AG04450 (cell line): ENCODE measurements around the gene ARL15. TPM values are rescaled to one million over a fixed set of nuclear protein-coding genes. Genes with fewer than 3 reads are reported as not detected.

Experiments
- CTCF ChIA-PET: fragments of 300-600, 350-600 bp; formaldehyde crosslinking; extraction: SDS; loops from one replicate; lab custom pipeline; 2022; ENCODE audit warnings: antibody characterized with exemption, inconsistent platforms; lab: Charles Lee
- POLR2A ChIA-PET: fragments of 350-600 bp; formaldehyde crosslinking; extraction: SDS; loops from one replicate; lab custom pipeline; 2021; ENCODE audit warnings: antibody characterized with exemption, inconsistent platforms; lab: Yijun Ruan, JAX
- DNase-seq: peaks from one replicate; pipeline ENCODE4 v3.0.0-alpha.2; 2011; ENCODE audit warnings: low read depth, low spot score
- H3K27ac ChIP-seq: one replicate; pipeline ENCODE4 v1.5.1; 2012; ENCODE audit warnings: low read depth, low read length, control low read depth
- H3K27me3 ChIP-seq: one replicate; pipeline ENCODE4 v1.6.0; 2012; ENCODE audit warnings: low read length; ENCODE audit not compliant: control insufficient read depth, insufficient read depth
- H3K4me3 ChIP-seq: 2 replicates; pipeline ENCODE4 v1.5.1; 2011; ENCODE audit warnings: mild to moderate bottlenecking, low read depth, low read length, control low read depth
- H3K9me3 ChIP-seq: 2 replicates; pipeline ENCODE4 v1.5.1; 2012; ENCODE audit warnings: low read length; ENCODE audit not compliant: control insufficient read depth, insufficient read depth
- polyA plus RNA-seq: library from polyadenylated mRNA; depleted of rRNA; stranded (reverse); fragments of >200 nt; gene quantifications from 2 replicates; pipeline ENCODE4 v1.2.3, GENCODE V29; 2011
- TF ChIP-seq, protein P1 (sequence below): IDR thresholded peaks from 2 replicates; pipeline ENCODE4 v1.5.1; 2011; ENCODE audit warnings: low read depth, low read length, control low read depth, inconsistent platforms

The ARL15 gene
- polyA plus RNA-seq, 1 experiment: 16.0 TPM

DNA sequence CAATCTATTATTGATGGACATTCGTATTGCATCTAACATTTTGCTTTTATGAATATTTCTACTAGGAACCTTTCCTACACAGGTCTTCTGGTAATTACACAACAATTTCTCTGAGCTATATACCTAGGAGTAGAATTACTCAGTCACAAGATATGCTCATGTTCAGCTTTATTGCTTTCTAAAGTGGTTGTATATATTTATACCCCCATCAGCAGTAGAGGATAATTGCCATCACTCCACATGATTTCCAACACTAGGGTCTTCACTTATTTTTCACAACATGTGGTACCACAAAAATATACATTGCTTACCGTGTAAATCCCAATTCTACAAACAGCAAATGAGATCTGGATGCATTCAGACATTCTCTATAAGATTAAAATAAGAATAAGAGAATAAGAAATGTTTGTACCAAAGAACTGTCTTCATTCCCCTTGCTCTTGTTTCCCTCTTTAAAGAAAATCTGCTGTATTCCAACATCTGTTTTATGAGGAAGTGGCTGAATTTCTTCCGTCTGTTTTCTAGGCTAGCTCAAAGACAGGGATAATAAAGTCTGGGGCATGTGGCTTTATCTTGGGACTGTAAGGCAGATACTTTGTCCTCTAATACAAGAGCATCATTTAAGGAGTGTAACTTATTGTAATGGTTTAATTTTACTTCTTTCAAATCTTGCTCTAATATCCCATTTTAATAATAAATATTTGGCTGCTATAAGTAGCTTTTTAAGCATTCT, 28.2 kb downstream of the ARL15 start:
- no peak overlapping the region for H3K4me3 ChIP-seq
- CTCF ChIA-PET: interaction anchor here (1.3 kb wide), 1 partner anchor 38 kb away, joined by 4 read pairs; no protein-coding TSS in a partner anchor
- H3K9me3 ChIP-seq: peaks cover 4% of the 10 kb centered on the region; the same call in 1 of the 2 replicates
- TF ChIP-seq, protein P1, sequence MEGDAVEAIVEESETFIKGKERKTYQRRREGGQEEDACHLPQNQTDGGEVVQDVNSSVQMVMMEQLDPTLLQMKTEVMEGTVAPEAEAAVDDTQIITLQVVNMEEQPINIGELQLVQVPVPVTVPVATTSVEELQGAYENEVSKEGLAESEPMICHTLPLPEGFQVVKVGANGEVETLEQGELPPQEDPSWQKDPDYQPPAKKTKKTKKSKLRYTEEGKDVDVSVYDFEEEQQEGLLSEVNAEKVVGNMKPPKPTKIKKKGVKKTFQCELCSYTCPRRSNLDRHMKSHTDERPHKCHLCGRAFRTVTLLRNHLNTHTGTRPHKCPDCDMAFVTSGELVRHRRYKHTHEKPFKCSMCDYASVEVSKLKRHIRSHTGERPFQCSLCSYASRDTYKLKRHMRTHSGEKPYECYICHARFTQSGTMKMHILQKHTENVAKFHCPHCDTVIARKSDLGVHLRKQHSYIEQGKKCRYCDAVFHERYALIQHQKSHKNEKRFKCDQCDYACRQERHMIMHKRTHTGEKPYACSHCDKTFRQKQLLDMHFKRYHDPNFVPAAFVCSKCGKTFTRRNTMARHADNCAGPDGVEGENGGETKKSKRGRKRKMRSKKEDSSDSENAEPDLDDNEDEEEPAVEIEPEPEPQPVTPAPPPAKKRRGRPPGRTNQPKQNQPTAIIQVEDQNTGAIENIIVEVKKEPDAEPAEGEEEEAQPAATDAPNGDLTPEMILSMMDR: no peak
- POLR2A ChIA-PET: interaction anchor here (0.6 kb wide), 1 partner anchor 199 kb away, joined by 4 read pairs; no protein-coding TSS in a partner anchor
- H3K27ac ChIP-seq: no peak overlapping the region
- no peak for DNase-seq
- no peaks in the 10 kb centered on the region for H3K27me3 ChIP-seq

DNA sequence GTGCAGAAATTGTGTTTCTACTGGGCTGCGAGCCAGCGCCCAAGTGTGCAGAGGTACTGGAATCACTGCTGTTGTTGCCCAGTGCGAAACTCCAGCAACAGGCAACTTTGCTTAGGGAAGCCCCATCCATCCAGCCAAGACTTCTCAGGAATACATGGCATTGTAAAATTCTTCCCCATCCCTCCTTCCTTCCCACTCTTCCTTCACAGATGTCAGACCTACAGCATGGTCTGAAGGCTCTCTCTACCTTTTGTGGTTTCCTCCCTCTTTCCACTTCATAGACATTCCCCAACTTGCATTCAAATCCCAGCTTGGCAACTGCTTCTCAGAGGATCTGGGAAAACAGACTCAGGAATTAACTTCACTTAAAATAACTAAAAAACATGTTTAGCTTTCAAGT, 30.4 kb downstream of the ARL15 start:
- CTCF ChIA-PET: no interaction called here
- H3K4me3 ChIP-seq: no peak overlapping the region
- no peaks in the 10 kb centered on the region for H3K9me3 ChIP-seq
- TF ChIP-seq, protein P1: no peak
- no peak for DNase-seq
- H3K27me3 ChIP-seq: no peaks in the 10 kb centered on the region
- H3K27ac ChIP-seq: no peak overlapping the region
- POLR2A ChIA-PET: interaction anchor here (1.2 kb wide), 1 partner anchor 29 kb away, joined by 3 read pairs; no protein-coding TSS in a partner anchor

DNA sequence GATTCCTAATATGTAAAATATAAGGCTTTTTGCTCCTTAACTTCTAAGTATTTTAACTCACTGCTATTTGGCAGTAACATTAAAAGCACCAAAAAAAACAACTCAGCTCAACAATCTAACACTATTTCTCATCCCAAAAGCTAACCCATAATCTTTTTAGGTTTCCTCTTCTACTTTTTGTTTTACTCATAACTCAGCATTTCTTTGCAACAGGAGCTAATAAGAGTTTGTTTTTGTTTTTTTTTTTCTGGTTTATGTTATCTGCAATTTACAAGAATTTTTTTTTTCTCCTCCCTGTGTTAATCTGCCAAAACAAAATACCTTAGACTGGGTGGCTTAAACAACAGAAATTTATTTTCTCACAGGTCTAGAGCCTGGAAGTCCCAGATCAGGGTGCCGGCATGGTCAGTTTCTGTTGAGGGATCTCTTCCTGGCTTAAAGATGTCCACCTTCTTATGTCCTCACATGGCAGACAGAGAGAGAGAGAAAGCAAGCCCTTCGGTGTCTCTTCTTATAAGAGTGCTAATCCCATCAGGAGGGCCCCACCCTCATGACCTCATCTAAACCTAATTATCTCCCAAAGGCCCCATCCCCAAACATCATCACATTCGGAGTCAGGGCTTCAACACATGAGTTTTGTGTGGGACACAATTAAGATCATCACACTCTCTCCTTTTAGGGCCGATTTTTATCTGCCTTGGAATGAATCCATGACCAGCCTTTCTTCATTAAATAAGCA, 31.2 kb downstream of the ARL15 start:
- TF ChIP-seq, protein P1: no peak
- Histone ChIP-seq H3K9me3 (no peaks in the 10 kb centered on the region), H3K27ac (no peak overlapping the region), H3K27me3 (no peaks in the 10 kb centered on the region), H3K4me3 (no peak overlapping the region)
- ChIA-PET POLR2A (interaction anchor here (1.2 kb wide), 1 partner anchor 30 kb away, joined by 3 read pairs; no protein-coding TSS in a partner anchor), CTCF (no interaction called here)
- no peak for DNase-seq

DNA sequence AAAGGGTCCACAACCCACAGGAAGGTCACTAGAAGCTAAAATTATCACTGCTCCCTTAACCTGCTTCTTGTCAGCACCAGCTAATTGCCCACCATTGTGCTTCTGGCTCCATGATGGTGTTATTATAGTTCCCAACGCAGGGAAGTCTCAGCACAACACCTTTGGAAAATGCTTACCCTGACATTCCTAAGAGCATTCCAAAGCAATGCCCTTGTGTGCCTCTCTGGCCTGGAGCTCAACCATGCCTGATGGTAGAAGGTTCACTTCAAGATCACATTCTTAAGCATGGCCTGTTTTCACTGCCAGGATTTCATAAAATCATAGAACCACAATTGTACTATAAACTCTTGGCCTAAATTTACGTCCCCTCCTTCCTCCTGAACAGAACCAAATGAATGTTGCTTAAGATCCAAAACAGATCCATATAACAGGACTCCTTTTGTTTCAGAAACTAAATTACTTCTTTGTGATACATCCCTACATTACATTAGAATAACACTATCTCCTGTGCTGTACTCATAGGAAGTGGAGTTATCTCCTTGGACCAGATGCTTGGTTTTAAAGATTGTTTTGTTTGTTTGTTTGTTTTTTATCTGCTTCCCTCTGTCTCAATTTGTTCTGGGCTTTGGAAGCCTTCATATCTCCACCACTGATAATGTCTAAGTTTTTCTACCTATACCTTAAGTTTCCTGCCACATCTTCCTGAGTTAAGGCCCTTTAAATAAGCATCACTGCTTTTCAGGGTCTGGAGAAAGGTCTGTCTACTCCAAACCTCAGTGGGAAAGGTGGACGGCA, 32.1 kb downstream of the ARL15 start:
- no peak for DNase-seq
- CTCF ChIA-PET: interaction anchor here (0.6 to 1.1 kb wide), 2 partner anchors 34 to 123 kb away, joined by 3 read pairs; no protein-coding TSS in a partner anchor

More for the DNA sequence above, 32.1 kb downstream of the ARL15 start:
- TF ChIP-seq, protein P1: no peak
- POLR2A ChIA-PET: interaction anchor here (0.6 kb wide), 1 partner anchor 707 kb away, joined by 3 read pairs; no protein-coding TSS in a partner anchor
- Histone ChIP-seq H3K27ac (no peak overlapping the region), H3K27me3 (no peaks in the 10 kb centered on the region), H3K4me3 (no peak overlapping the region), H3K9me3 (no peaks in the 10 kb centered on the region)
